ENCODE measurements around the gene CCT6B. TPM values are rescaled to one million over a fixed set of nuclear protein-coding genes. Genes with fewer than 3 reads are reported as not detected.

The CCT6B gene
- total RNA-seq, 3 donors from 2014 or later: 4.4 to 4.8 (median 4.6) TPM

GRCh38 chr17:34909040-34909439 lies 52.2 kb downstream of the CCT6B start:
- DNase-seq (ENCODE audit: low spot score in 2 of 2): no peak
- no peaks in the 10 kb centered on the region for H3K36me3 ChIP-seq
- no peak overlapping the region for H3K27ac ChIP-seq
- H3K27me3 ChIP-seq: no peaks in the 10 kb centered on the region
- intact Hi-C loops (cut with DNase I; ENCODE audit: low total_unique reads): no loop called here
- TF ChIP-seq POLR2A (IDR thresholded peaks at IDR 0.05) (no peak), CTCF (IDR thresholded peaks at IDR 0.05) (no peak), POLR2AphosphoS5 (IDR thresholded peaks at IDR 0.05) (no peak)
- no peaks in the 10 kb centered on the region for H3K9me3 ChIP-seq
- H3K4me1 ChIP-seq: no peaks in the 10 kb centered on the region
- H3K4me3 ChIP-seq: no peak overlapping the region

- no peak for DNase-seq (ENCODE audit: low spot score in 2 of 2)
- Histone ChIP-seq H3K9me3 (no peaks in the 10 kb centered on the region), H3K27me3 (peaks cover 0 to 1% of the 10 kb centered on the region in 2 donors), H3K4me1 (no peaks in the 10 kb centered on the region), H3K4me3 (no peak overlapping the region), H3K36me3 (no peaks in the 10 kb centered on the region), H3K27ac (no peak overlapping the region)
- intact Hi-C loops (cut with DNase I; ENCODE audit: low total_unique reads): loop anchor here (5.0 kb wide), 1 partner anchor 686 kb away; no protein-coding TSS in a partner anchor
- no peak for TF ChIP-seq CTCF (IDR thresholded peaks at IDR 0.05)
- TF ChIP-seq POLR2AphosphoS5 (IDR thresholded peaks at IDR 0.05): no peak
- no peak for TF ChIP-seq POLR2A (IDR thresholded peaks at IDR 0.05)
These were observed 58.3 kb downstream of the CCT6B start for GRCh38 chr17:34902831-34903547.

- intact Hi-C loops (cut with DNase I; ENCODE audit: low total_unique reads): loop anchor here (5.0 kb wide), 1 partner anchor 682 kb away; no protein-coding TSS in a partner anchor
- no peaks in the 10 kb centered on the region for H3K9me3 ChIP-seq
- no peaks in the 10 kb centered on the region for H3K36me3 ChIP-seq
- H3K27ac ChIP-seq: no peak overlapping the region
- DNase-seq (ENCODE audit: low spot score in 2 of 2): no peak
- no peak for TF ChIP-seq CTCF (IDR thresholded peaks at IDR 0.05)
- no peak for TF ChIP-seq POLR2AphosphoS5 (IDR thresholded peaks at IDR 0.05)
- TF ChIP-seq POLR2A (IDR thresholded peaks at IDR 0.05): no peak
- H3K4me1 ChIP-seq: no peaks in the 10 kb centered on the region
- no peak overlapping the region for H3K4me3 ChIP-seq
- peaks cover 0 to 15% of the 10 kb centered on the region in 2 donors for H3K27me3 ChIP-seq
These were observed 61.5 kb downstream of the CCT6B start for GRCh38 chr17:34899643-34900291.

GRCh38 chr17:34895383-34895782 lies 65.9 kb downstream of the CCT6B start:
- no peaks in the 10 kb centered on the region for H3K9me3 ChIP-seq
- H3K27ac ChIP-seq: no peak overlapping the region
- intact Hi-C loops (cut with DNase I; ENCODE audit: low total_unique reads): no loop called here
- no peaks in the 10 kb centered on the region for H3K4me1 ChIP-seq
- DNase-seq (ENCODE audit: low spot score in 2 of 2): no peak
- no peak overlapping the region for H3K4me3 ChIP-seq
- no peaks in the 10 kb centered on the region for H3K36me3 ChIP-seq
- H3K27me3 ChIP-seq: peaks cover 0 to 15% of the 10 kb centered on the region in 2 donors
- no peak for TF ChIP-seq POLR2A (IDR thresholded peaks at IDR 0.05)
- no peak for TF ChIP-seq POLR2AphosphoS5 (IDR thresholded peaks at IDR 0.05)
- no peak for TF ChIP-seq CTCF (IDR thresholded peaks at IDR 0.05)

- DNase-seq (ENCODE audit: low spot score in 2 of 2): no peak
- Histone ChIP-seq H3K36me3 (no peaks in the 10 kb centered on the region), H3K9me3 (no peaks in the 10 kb centered on the region), H3K4me3 (no peak overlapping the region), H3K4me1 (no peaks in the 10 kb centered on the region), H3K27ac (no peak overlapping the region), H3K27me3 (peaks cover 0 to 15% of the 10 kb centered on the region in 2 donors)
- TF ChIP-seq CTCF (IDR thresholded peaks at IDR 0.05): no peak
- no peak for TF ChIP-seq POLR2AphosphoS5 (IDR thresholded peaks at IDR 0.05)
- TF ChIP-seq POLR2A (IDR thresholded peaks at IDR 0.05): no peak
- intact Hi-C loops (cut with DNase I; ENCODE audit: low total_unique reads): no loop called here
These were observed 66.3 kb downstream of the CCT6B start for GRCh38 chr17:34894964-34895363.
